GM12892 (cell line): ENCODE results near the gene NR3C2.

Experiments
- DNase-seq: peaks from one replicate; pipeline ENCODE4 v3.0.0; 2011; ENCODE audit not compliant: insufficient read length
- FAIRE-seq: peaks from 2 replicates; lab custom pipeline; 2011; peaks lifted over from hg19 to GRCh38; lab: Jason Lieb, UNC
- POLR2A ChIP-seq: IDR thresholded peaks from 2 replicates; pipeline ENCODE4 v1.6.1; 2011; ENCODE audit warnings: low read depth, low read length, control low read depth
- POLR2AphosphoS5 ChIP-seq: IDR thresholded peaks from 2 replicates; pipeline ENCODE4 v1.6.1; 2011; ENCODE audit warnings: low read depth, low read length, control low read depth
- TAF1 ChIP-seq: IDR thresholded peaks from 2 replicates; pipeline ENCODE4 v1.6.1; 2011; ENCODE audit warnings: low read depth, mild to moderate bottlenecking, control low read depth, low read length, borderline replicate concordance

NR3C2 gene

DNA sequence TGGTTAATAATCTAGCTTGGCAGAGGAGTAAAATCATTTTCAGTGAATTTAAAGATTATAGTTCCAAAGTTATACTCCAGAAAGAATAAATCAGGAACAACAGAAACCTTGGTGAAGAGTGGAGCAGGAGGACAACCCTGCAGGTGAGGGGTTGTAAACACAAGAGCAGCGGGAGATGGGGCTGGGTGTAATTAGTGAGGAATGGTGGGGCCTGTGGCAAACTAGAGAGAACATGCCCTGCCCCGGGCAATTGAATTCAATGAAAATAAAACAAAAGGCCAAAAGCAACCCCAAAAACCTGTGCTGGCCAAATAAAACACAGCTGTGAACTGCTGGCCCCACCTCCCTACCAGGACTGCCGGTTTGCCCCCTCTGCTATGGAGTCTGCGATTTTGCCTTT is 325.2 kb downstream of the NR3C2 start:
- no peak for TF ChIP-seq POLR2AphosphoS5
- no peak for TF ChIP-seq POLR2A
- TF ChIP-seq TAF1 = no peak
- FAIRE-seq (no peak), DNase-seq (no peak)

DNA sequence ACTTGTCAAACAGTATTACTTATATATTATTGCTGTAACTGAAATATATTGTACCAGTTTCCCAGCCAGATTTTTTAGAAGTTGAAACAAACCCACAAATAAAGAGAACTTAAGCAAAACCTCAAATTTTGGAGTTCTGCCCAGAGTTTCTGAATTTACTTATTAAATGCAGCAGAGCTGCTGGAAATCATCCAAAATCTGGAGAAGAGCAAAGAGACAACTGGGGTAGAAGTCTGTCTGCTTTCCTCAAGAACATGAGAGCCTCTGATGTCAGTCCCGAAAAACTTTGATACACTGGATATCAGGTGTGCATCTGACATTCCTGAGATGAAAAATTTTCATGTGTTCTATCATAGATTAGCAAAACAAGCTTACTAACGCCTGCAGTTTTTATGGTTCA is 325.9 kb downstream of the NR3C2 start:
- TF ChIP-seq POLR2A (no peak), TAF1 (no peak), POLR2AphosphoS5 (no peak)
- FAIRE-seq (no peak), DNase-seq (no peak)

DNA sequence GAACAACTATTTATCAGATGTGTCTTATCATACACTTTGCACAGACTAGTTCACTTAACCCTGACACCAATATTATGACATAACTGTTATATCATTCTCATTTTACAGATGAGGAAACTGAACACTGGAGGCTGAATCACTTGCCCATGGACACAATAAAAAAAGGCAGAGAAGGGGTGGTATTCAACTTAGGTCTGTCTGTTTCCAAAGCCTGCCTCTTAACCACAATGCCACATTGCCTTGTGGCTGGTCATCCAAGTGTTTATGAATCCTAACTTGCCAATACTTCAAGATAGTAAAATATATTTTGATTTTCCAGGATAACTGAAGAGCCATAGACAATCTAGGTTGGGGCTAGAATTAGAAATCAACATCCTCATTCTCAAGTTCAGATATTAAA is 327.8 kb downstream of the NR3C2 start:
- DNase-seq (no peak), FAIRE-seq (no peak)
- TF ChIP-seq POLR2AphosphoS5 (no peak), POLR2A (no peak), TAF1 (no peak)

DNA sequence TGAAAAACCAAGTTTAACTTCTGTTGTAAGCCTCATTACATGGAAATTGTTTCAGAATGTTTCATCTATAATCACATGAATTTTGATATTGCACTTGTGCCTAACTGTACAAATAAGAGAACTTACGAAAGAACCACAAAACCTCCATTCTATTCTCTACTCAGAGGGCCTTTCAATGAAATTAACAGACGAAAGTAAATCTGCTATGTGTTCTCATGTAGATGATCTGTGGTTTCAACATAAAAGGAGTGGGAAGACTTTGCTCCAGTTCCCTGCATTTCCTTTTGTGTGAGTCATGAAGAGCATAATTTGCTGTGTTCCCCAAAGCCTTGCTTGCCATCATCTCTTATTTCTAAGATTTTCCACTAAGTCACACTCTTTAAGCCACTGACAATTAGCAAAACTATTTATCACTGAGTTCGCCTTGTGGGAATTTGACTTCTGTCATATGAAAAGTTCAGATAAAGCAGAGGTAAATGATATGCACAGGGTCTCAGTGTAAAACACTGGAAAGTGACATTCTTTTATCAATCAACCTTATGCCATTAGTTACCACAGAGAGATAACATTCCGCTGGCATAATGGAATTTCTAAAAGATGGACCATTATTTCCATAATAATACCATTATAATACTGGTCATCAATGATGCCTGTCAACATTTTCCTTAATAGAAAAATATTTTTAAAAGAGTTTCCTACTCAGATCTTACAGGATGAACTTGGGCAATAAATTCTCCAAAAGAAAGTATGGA is 329.8 kb downstream of the NR3C2 start:
- FAIRE-seq (no peak), DNase-seq (no peak)
- no peak for TF ChIP-seq POLR2A
- TF ChIP-seq TAF1 = no peak
- no peak for TF ChIP-seq POLR2AphosphoS5

DNA sequence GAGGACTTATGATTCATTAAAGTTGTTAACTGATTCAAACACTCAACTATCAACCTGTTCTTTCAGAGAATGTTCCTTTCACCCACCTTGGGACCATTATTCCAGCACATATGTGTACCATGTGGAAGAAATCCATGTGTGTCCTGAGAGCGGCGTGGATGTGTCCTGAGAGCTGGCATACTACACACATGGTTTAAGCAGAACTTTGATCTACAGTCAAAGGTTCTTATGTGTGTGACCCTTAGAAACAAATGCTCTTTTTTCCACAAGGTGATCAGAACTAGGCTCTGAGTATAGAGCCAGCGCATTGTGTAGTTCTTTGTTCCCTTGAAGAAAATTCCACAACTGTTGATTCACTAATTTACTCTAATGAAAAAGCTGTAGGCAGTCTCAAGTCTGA is 332.0 kb downstream of the NR3C2 start:
- DNase-seq (no peak), FAIRE-seq (no peak)
- TF ChIP-seq TAF1 = no peak
- no peak for TF ChIP-seq POLR2A
- TF ChIP-seq POLR2AphosphoS5 = no peak

DNA sequence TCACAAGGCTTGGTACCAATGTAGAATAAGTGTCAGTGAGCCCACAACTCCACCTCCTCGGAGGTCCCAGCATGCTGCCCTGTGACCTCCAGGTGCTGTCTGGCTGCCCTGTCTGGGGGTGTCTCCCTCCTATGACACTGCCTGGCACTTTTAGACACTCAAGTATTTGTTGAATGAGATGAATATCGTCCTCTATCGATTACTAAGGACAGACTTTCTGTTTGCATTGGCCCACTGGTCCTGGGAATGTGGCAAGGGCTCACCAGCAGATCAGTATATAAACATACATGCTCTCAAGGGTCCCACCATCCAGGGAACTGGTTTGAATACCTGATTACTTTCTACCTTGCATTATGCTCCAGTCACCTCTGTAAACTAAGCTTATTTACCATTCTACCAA is 333.0 kb downstream of the NR3C2 start:
- FAIRE-seq (no peak), DNase-seq (no peak)
- no peak for TF ChIP-seq TAF1
- no peak for TF ChIP-seq POLR2AphosphoS5
- TF ChIP-seq POLR2A = no peak

DNA sequence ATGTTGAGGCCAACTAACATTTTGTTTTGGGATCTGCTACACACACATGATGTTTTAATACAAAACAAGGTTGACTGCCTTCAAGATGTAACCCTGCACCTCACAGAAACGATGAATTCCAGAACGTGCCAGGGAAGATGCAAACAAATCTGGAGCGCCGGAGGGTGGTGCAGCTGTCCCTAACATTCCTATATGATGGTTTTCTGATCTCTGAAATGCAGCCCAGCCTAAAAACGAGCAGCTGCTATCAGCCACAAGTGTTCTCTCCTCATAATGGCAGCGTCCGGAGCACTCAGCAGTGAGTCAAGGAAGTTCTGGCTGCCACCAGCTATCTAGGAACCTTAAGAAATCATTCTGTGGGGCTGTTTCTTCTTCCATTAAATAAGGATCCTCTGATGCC is 333.4 kb downstream of the NR3C2 start:
- no peak for FAIRE-seq
- no peak for TF ChIP-seq POLR2A
- no peak for TF ChIP-seq TAF1
- TF ChIP-seq POLR2AphosphoS5 = no peak
- no peak for DNase-seq

DNA sequence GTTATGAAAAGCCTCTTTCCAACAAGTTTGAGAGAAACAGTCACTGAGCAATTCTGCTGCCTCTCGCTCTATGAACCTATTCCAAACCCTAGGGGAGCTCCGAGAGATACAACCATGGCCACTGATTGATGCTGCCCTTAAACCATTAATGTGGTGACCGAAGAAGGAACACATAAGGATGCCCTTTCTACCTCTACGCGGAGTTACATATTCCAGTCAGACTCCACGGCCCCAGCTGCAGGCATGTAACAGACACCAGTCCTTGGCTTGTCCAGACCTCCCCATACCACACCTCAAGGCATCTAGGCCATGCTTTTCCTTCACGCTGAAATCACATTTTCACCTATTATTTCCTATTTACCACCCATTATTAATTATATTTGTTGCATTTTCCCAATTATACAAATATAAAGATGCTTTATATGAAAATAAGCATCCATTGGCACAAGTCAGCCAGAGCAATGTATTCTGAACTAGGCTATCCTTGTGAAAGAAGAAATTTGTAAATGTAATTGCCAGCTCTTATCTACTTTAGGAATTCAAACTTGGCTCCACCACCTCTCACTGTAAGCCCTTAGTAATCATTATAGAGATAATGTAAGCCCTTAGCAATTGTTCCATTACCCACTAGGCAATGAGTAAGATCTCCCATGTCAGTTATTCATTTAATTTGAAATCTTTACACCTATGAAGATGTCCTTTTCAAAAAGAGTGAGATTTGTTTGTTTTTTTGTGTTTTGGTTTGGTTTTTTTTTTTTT is 338.4 kb downstream of the NR3C2 start:
- no peak for FAIRE-seq
- no peak for DNase-seq
- TF ChIP-seq TAF1 = no peak
- TF ChIP-seq POLR2AphosphoS5 = no peak
- no peak for TF ChIP-seq POLR2A

DNA sequence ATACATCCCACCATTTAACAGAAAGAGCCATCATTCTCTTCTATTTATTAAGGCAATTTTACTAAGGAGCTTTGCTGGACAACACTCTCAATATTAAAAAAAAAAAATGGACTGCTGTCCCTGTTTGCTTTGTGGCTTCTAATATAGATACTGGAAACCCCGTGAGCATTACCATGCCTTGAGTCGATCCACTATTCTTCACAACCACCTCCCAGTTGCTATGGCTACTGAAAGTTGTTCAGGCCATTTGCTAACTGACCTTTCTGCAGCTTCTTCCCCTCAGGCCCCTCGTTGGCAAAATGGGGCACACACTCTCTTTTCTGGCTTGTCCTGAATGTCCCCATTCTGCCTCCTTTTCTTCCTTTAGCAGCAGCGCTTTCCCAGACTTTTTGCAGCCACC is 340.4 kb downstream of the NR3C2 start:
- no peak for TF ChIP-seq POLR2AphosphoS5
- no peak for TF ChIP-seq POLR2A
- TF ChIP-seq TAF1 = no peak
- DNase-seq (no peak), FAIRE-seq (no peak)

DNA sequence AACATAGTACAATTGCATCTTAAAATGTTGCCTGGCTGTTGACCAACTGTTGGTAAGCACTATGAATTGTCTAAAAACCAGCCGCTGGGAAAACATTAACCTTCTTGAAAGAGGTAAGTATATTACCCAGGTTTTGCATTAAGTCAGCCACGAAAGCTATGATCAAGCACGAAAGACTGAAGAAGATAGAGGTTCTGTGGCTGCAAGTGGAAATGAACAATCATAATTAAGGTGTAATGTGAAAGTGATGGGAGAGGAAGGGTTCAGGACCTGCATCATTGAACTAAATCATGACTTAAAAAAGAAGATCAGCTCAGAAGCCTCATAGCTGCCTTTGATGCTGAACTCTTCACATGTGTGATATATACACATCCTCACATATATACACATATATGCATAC is 341.0 kb downstream of the NR3C2 start:
- TF ChIP-seq POLR2A (no peak), POLR2AphosphoS5 (no peak), TAF1 (no peak)
- no peak for DNase-seq
- FAIRE-seq = no peak

DNA sequence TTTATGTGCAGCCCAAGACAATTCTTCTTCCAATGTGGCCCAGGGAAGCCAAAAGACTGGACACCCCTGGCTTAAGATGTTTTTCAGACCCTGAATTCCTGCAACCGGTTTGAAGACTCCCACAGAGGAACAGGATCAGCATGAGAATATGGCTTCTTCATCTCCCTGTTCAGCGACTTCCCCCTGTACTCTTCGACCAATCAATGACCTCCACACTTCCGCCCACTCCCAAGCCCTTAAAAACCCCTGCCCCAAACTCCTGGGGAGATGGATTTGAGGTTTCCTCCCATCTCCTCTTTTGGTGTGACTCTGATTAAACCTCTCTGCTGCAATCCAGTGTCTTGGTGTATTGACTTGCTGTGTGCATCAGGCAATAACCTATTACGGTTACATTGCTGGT is 344.4 kb downstream of the NR3C2 start:
- DNase-seq (no peak), FAIRE-seq (no peak)
- TF ChIP-seq POLR2A (no peak), TAF1 (no peak)
